Thymus (tissue), 11 donors: Measurements from ENCODE around the gene NFIC. TPM values are rescaled to one million over a fixed set of nuclear protein-coding genes. Genes with fewer than 3 reads are reported as not detected.
"Not testable (repeated sequence)": the region's sequence is repeated elsewhere in the genome, so short reads cannot be mapped to it uniquely, and the experiment has no call there.

ENCODE experiments used
- DNase-seq, 9 donors: peaks; one replicate each; pipeline ENCODE4 v3.0.0-alpha.2; 2013; ENCODE audit warnings: low spot score in 9 of 9, low read depth in 6 of 9, missing footprints in 1 of 9
- H3K27ac ChIP-seq, 2 donors: one replicate each; pipeline ENCODE4 v1.5.1; 2013; ENCODE audit warnings: control low read depth in 1 of 2, low read depth in 1 of 2, low read length in 1 of 2, mild to moderate bottlenecking in 1 of 2, moderate library complexity in 1 of 2
- H3K27me3 ChIP-seq, 2 donors: one replicate each; pipeline ENCODE4 v1.5.1; 2013; ENCODE audit warnings: low read length in 1 of 2; ENCODE audit not compliant: control insufficient read depth in 2 of 2, insufficient read depth in 1 of 2
- H3K36me3 ChIP-seq, 2 donors: one replicate each; pipeline ENCODE4 v1.5.1; 2013; ENCODE audit warnings: low read length in 1 of 2, mild to moderate bottlenecking in 1 of 2, moderate library complexity in 1 of 2; ENCODE audit not compliant: control insufficient read depth in 2 of 2, insufficient read depth in 2 of 2
- H3K4me1 ChIP-seq, 2 donors: one replicate each; pipeline ENCODE4 v1.5.1; 2013; ENCODE audit warnings: low read length in 2 of 2; ENCODE audit not compliant: control insufficient read depth in 2 of 2, insufficient read depth in 2 of 2
- H3K4me3 ChIP-seq, 2 donors: one replicate each; pipeline ENCODE4 v1.5.1; 2013; ENCODE audit warnings: low read length in 2 of 2, control low read depth in 1 of 2, mild to moderate bottlenecking in 1 of 2
- H3K9me3 ChIP-seq, 2 donors: one replicate each; pipeline ENCODE4 v1.5.1; 2013; ENCODE audit warnings: low read length in 1 of 2, mild to moderate bottlenecking in 1 of 2; ENCODE audit not compliant: control insufficient read depth in 2 of 2, insufficient read depth in 1 of 2
- WGBS: extraction: QIAGEN DNeasy Blood & Tissue Kit; methylation state at CpG from one replicate; pipeline ENCODE4 v1.1.7; 2013; 5-methylcytosine and 5-hydroxymethylcytosine counted together
- polyA plus RNA-seq: library from polyadenylated mRNA; stranded (reverse); fragments of 200-250 nt; gene quantifications from one replicate; pipeline ENCODE4 v1.2.3, GENCODE V29; 2013
- total RNA-seq: library from RNA; stranded (reverse); fragments of 120-200 nt; gene quantifications from one replicate; pipeline ENCODE4 v1.2.4, GENCODE V29; 2013
- donor health status: healthy.

Gene NFIC
- total and polyA plus RNA-seq, 2 donors = 2.1 to 17.0 TPM

GRCh38 chr19:3434630-3435553, 68.5 kb downstream of the NFIC start:
- Histone ChIP-seq H3K4me3 (peak overlapping the region; percentile 81 to 85), H3K36me3 (peaks cover 2 to 3% of the 10 kb centered on the region in 2 donors), H3K27ac (peak overlapping the region; percentile 81 to 93), H3K27me3 (no peaks in the 10 kb centered on the region), H3K9me3 (peaks cover 0 to 9% of the 10 kb centered on the region in 2 donors), H3K4me1 (peaks cover 3 to 10% of the 10 kb centered on the region in 2 donors)
- 4% methylated on average over 67 of the region's 67 CpGs for WGBS
- peak; percentile 90 to 97 (median 94) for DNase-seq

- DNase-seq = peak in 2 of 9 donors; percentile 20
- Histone ChIP-seq H3K27ac (no peak overlapping the region), H3K4me3 (no peak overlapping the region), H3K9me3 (peaks cover 0 to 9% of the 10 kb centered on the region in 2 donors), H3K27me3 (no peaks in the 10 kb centered on the region), H3K4me1 (peaks cover 0 to 19% of the 10 kb centered on the region in 2 donors), H3K36me3 (peaks cover 2 to 6% of the 10 kb centered on the region in 2 donors)
- 91% methylated on average over 13 of the region's 13 CpGs for WGBS
These were observed 73.7 kb downstream of the NFIC start for GRCh38 chr19:3440082-3440481.

- Histone ChIP-seq H3K36me3 (peaks cover 2 to 18% of the 10 kb centered on the region in 2 donors), H3K27me3 (no peaks in the 10 kb centered on the region), H3K9me3 (peaks cover 0 to 9% of the 10 kb centered on the region in 2 donors), H3K4me3 (no peak overlapping the region), H3K27ac (no peak overlapping the region), H3K4me1 (peaks cover 0 to 15% of the 10 kb centered on the region in 2 donors)
- WGBS = 97% methylated on average over 25 of the region's 25 CpGs
- DNase-seq = no peak
These were observed 75.0 kb downstream of the NFIC start for GRCh38 chr19:3441089-3441985.

GRCh38 chr19:3441986-3442329, 75.6 kb downstream of the NFIC start:
- Histone ChIP-seq H3K4me1 (peaks cover 0 to 15% of the 10 kb centered on the region in 2 donors), H3K4me3 (no peak overlapping the region), H3K9me3 (peaks cover 0 to 9% of the 10 kb centered on the region in 2 donors), H3K27ac (no peak overlapping the region), H3K27me3 (no peaks in the 10 kb centered on the region), H3K36me3 (peaks cover 2 to 21% of the 10 kb centered on the region in 2 donors)
- 97% methylated on average over 14 of the region's 14 CpGs for WGBS
- no peak for DNase-seq

- WGBS = 95% methylated on average over 15 of the region's 15 CpGs
- Histone ChIP-seq H3K27me3 (no peaks in the 10 kb centered on the region), H3K36me3 (peaks cover 2 to 21% of the 10 kb centered on the region in 2 donors), H3K27ac (no peak overlapping the region), H3K4me1 (peaks cover 0 to 15% of the 10 kb centered on the region in 2 donors), H3K4me3 (no peak overlapping the region), H3K9me3 (peaks cover 0 to 9% of the 10 kb centered on the region in 2 donors)
- DNase-seq = no peak
These were observed 76.2 kb downstream of the NFIC start for GRCh38 chr19:3442487-3443071.

- H3K27ac ChIP-seq = no peak overlapping the region
- peaks cover 3 to 24% of the 10 kb centered on the region in 2 donors for H3K36me3 ChIP-seq
- H3K4me1 ChIP-seq = peaks cover 0 to 15% of the 10 kb centered on the region in 2 donors
- no peaks in the 10 kb centered on the region for H3K27me3 ChIP-seq
- no peak overlapping the region for H3K4me3 ChIP-seq
- 63% methylated on average over 33 of the region's 33 CpGs for WGBS
- DNase-seq = peak in 2 of 9 donors; percentile 18 to 23
- H3K9me3 ChIP-seq = peaks cover 0 to 9% of the 10 kb centered on the region in 2 donors
These were observed 77.7 kb downstream of the NFIC start for GRCh38 chr19:3443840-3444694.

GRCh38 chr19:3444695-3445234, 78.4 kb downstream of the NFIC start:
- 85% methylated on average over 24 of the region's 24 CpGs for WGBS
- Histone ChIP-seq H3K27ac (no peak overlapping the region), H3K4me3 (no peak overlapping the region), H3K9me3 (peaks cover 0 to 9% of the 10 kb centered on the region in 2 donors), H3K36me3 (peaks cover 5 to 27% of the 10 kb centered on the region in 2 donors), H3K27me3 (no peaks in the 10 kb centered on the region), H3K4me1 (peaks cover 0 to 15% of the 10 kb centered on the region in 2 donors)
- no peak for DNase-seq

- 99% methylated on average over 4 of the region's 4 CpGs for WGBS
- H3K36me3 ChIP-seq = peaks cover 5 to 35% of the 10 kb centered on the region in 2 donors
- not testable (repeated sequence) for H3K9me3 ChIP-seq, DNase-seq, H3K27ac ChIP-seq, H3K27me3 ChIP-seq, H3K4me3 ChIP-seq
- peaks cover 0 to 15% of the 10 kb centered on the region in 2 donors for H3K4me1 ChIP-seq
These were observed 80.3 kb downstream of the NFIC start for GRCh38 chr19:3446657-3447056.
